Measurements from ENCODE around the gene COL18A1. TPM values are rescaled to one million over a fixed set of nuclear protein-coding genes. Genes with fewer than 3 reads are reported as not detected.

COL18A1 gene
- polyA plus RNA-seq, 1 donor (not counting 4 experiments of a cell fraction or from before 2014, with no cell fraction given), result 13.0 TPM

DNA sequence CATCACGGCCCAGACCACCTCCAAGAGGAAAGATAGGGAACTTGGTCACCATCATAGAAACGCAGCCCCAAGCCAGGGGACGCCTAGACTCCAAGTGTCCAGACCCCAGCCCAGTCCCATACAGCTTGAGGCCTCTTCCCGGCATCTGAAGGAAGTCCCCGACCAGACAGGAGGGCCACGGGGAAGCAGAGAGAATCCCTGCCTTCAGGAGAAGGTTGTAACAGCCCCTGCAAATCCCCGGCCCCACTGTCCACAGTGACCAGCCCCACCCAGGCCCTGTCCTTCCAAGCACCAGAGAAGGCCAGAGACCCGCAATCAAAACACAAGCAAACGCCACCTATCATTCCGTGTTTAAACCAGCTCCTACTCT lies 135.6 kb downstream of the COL18A1 start:
- peaks cover 10% of the 10 kb centered on the region for H3K4me1 ChIP-seq (ENCODE audit: control insufficient read depth, extremely low read depth, insufficient read depth, low read length)
- no peak for FAIRE-seq
- H3K4me2 ChIP-seq (ENCODE audit: control insufficient read depth, extremely low read depth, insufficient read depth, low read depth, low read length), result peak overlapping the region; percentile 80
- H3K36me3 ChIP-seq (ENCODE audit: control insufficient read depth in 2 of 2, extremely low read depth in 1 of 2, insufficient read depth in 2 of 2, low read length in 2 of 2), result peaks cover 0 to 9% of the 10 kb centered on the region in 2 experiments
- H4K20me1 ChIP-seq (ENCODE audit: control insufficient read depth, extremely low read depth, insufficient read depth, low read length), result no peaks in the 10 kb centered on the region
- TF ChIP-seq CTCF (optimal IDR thresholded peaks at IDR 0.05 in 1 of 3, IDR thresholded peaks at IDR 0.05 in 1 of 3, conservative IDR thresholded peaks at IDR 0.05 in 1 of 3; ENCODE audit: extremely low read depth in 1 of 3, insufficient read depth in 2 of 3, low read length in 3 of 3) (no peak), EZH2 (IDR thresholded peaks at IDR 0.05; ENCODE audit: low read length) (no peak)
- no peak overlapping the region for H3K4me3 ChIP-seq (ENCODE audit: control insufficient read depth in 2 of 3, extremely low read depth in 1 of 3, insufficient read depth in 2 of 3, low read depth in 1 of 3, low read length in 3 of 3)
- no peak for DNase-seq (ENCODE audit: low read depth, low spot score)
- no peak overlapping the region for H3K9ac ChIP-seq (ENCODE audit: control insufficient read depth, extremely low read depth, insufficient read depth, low read length)
- no peaks in the 10 kb centered on the region for H3K27me3 ChIP-seq (ENCODE audit: control insufficient read depth, extremely low read depth, insufficient read depth, low read length)
- H3K27ac ChIP-seq (ENCODE audit: control insufficient read depth, insufficient read depth, low read length), result no peak overlapping the region
- no peaks in the 10 kb centered on the region for H3K9me1 ChIP-seq (ENCODE audit: control insufficient read depth, extremely low read depth, insufficient read depth, low read length)
- H3K9me3 ChIP-seq (ENCODE audit: control insufficient read depth, low read depth, low read length), result no peaks in the 10 kb centered on the region
- H3K79me2 ChIP-seq (ENCODE audit: control insufficient read depth, insufficient read depth, low read length), result peaks cover 3% of the 10 kb centered on the region
- dilution Hi-C loops (cut with MboI; ENCODE audit: extremely low pct_ligation_motif_present, low sequenced_read_pairs), result no loop called here
- H2AFZ ChIP-seq (ENCODE audit: control insufficient read depth, low read length), result no peak overlapping the region

GRCh38 chr21:45541221-45542039 lies 136.5 kb downstream of the COL18A1 start:
- no peak for TF ChIP-seq EZH2 (IDR thresholded peaks at IDR 0.05; ENCODE audit: low read length)
- no peak for TF ChIP-seq CTCF (optimal IDR thresholded peaks at IDR 0.05 in 1 of 3, IDR thresholded peaks at IDR 0.05 in 1 of 3, conservative IDR thresholded peaks at IDR 0.05 in 1 of 3; ENCODE audit: extremely low read depth in 1 of 3, insufficient read depth in 2 of 3, low read length in 3 of 3)
- Histone ChIP-seq H3K27ac (ENCODE audit: control insufficient read depth, insufficient read depth, low read length) (no peak overlapping the region), H3K4me3 (ENCODE audit: control insufficient read depth in 2 of 3, extremely low read depth in 1 of 3, insufficient read depth in 2 of 3, low read depth in 1 of 3, low read length in 3 of 3) (peak overlapping the region; percentile 47 to 66 (median 51)), H3K9me1 (ENCODE audit: control insufficient read depth, extremely low read depth, insufficient read depth, low read length) (no peaks in the 10 kb centered on the region), H3K9me3 (ENCODE audit: control insufficient read depth, low read depth, low read length) (no peaks in the 10 kb centered on the region), H3K4me1 (ENCODE audit: control insufficient read depth, extremely low read depth, insufficient read depth, low read length) (peaks cover 10% of the 10 kb centered on the region), H3K36me3 (ENCODE audit: control insufficient read depth in 2 of 2, extremely low read depth in 1 of 2, insufficient read depth in 2 of 2, low read length in 2 of 2) (peaks cover 0 to 6% of the 10 kb centered on the region in 2 experiments), H3K79me2 (ENCODE audit: control insufficient read depth, insufficient read depth, low read length) (peaks cover 3% of the 10 kb centered on the region), H2AFZ (ENCODE audit: control insufficient read depth, low read length) (peak overlapping the region; percentile 24), H3K27me3 (ENCODE audit: control insufficient read depth, extremely low read depth, insufficient read depth, low read length) (no peaks in the 10 kb centered on the region), H3K4me2 (ENCODE audit: control insufficient read depth, extremely low read depth, insufficient read depth, low read depth, low read length) (peak overlapping the region; percentile 80), H4K20me1 (ENCODE audit: control insufficient read depth, extremely low read depth, insufficient read depth, low read length) (no peaks in the 10 kb centered on the region), H3K9ac (ENCODE audit: control insufficient read depth, extremely low read depth, insufficient read depth, low read length) (peak overlapping the region; percentile 71)
- dilution Hi-C loops (cut with MboI; ENCODE audit: extremely low pct_ligation_motif_present, low sequenced_read_pairs), result no loop called here
- peak; percentile 21 for DNase-seq (ENCODE audit: low read depth, low spot score)
- no peak for FAIRE-seq

All from keratinocyte (primary cell).